K562 (cell line): ENCODE results near the gene SLAMF8. TPM values are rescaled to one million over a fixed set of nuclear protein-coding genes. Genes with fewer than 3 reads are reported as not detected.

Experiments used
- ATAC-seq: fragments of 200-7000 bp; cut with Tn5 transposase; 3 replicates; pipeline ENCODE4 v1.9.1; 2020; ENCODE audit warnings: moderate library complexity
- BruUV-seq: library from RNA; stranded (reverse); fragments of 400-500 nt; replicated peaks from 2 replicates; lab custom pipeline; 2021; lab: Mats Ljungman, UMichigan
- CTCF ChIA-PET: fragments of 300-600 bp; formaldehyde crosslinking; extraction: SDS; loops from one replicate; lab custom pipeline; 2021; ENCODE audit warnings: low intra/inter-chr PET ratio; lab: Yijun Ruan, JAX
- POLR2A ChIA-PET: fragments of 300-600, 350-650 bp; sonication (Branson Sonifier 250); formaldehyde crosslinking; extraction: SDS; loops from one replicate; lab custom pipeline; 2021; ENCODE audit warnings: antibody characterized with exemption, inconsistent platforms; lab: Yijun Ruan, JAX
- DNase-seq, 4 experiments: peaks; one replicate each; pipeline versions ENCODE4 v3.0.0 to v3.0.0-alpha.2; 2011 to 2018; ENCODE audit warnings: low spot score in 3 of 4, mixed read lengths in 3 of 4; ENCODE audit errors: extremely low read depth in 1 of 4
- FAIRE-seq: peaks from 2 replicates; lab custom pipeline; 2011; peaks lifted over from hg19 to GRCh38; lab: Jason Lieb, UNC
- H2AFZ ChIP-seq: 2 replicates; pipeline ENCODE4 v1.6.0; 2011; ENCODE audit warnings: low read depth, low read length, control low read depth, inconsistent platforms
- H3K27ac ChIP-seq: fragments of 200-600 bp; 3 replicates; pipeline ENCODE4 v1.8.0; 2011; ENCODE audit warnings: low read depth, mild to moderate bottlenecking, control low read depth, inconsistent platforms, low read length, moderate library complexity, mixed read lengths; ENCODE audit errors: extremely low read depth
- H3K27me3 ChIP-seq, 2 experiments: fragments of 300-600 bp in 1 of 2; 2 replicates in 1 of 2; 3 replicates in 1 of 2; pipeline versions ENCODE4 v1.6.0 to v1.8.0; 2011; ENCODE audit warnings: inconsistent platforms in 2 of 2, low read length in 2 of 2, mild to moderate bottlenecking in 1 of 2, mixed read lengths in 1 of 2, moderate library complexity in 1 of 2; ENCODE audit not compliant: control insufficient read depth in 2 of 2, insufficient read depth in 2 of 2
- H3K36me3 ChIP-seq: fragments of 300-600 bp; 3 replicates; pipeline ENCODE4 v1.8.0; 2011; ENCODE audit warnings: mild to moderate bottlenecking, low read length, inconsistent platforms; ENCODE audit not compliant: control insufficient read depth, insufficient read depth
- H3K4me1 ChIP-seq, 2 experiments: fragments of 200-600 bp in 1 of 2; replicated peaks in 1 of 2; 2 replicates in 1 of 2; 3 replicates in 1 of 2; pipeline versions ENCODE4 v1.5.1 to v1.8.0; 2011; ENCODE audit warnings: inconsistent platforms in 2 of 2, low read length in 2 of 2, mild to moderate bottlenecking in 1 of 2, mixed read lengths in 1 of 2, moderate library complexity in 1 of 2; ENCODE audit not compliant: control insufficient read depth in 2 of 2, insufficient read depth in 2 of 2
- H3K4me2 ChIP-seq: 2 replicates; pipeline ENCODE4 v1.6.1; 2011; ENCODE audit warnings: low read length, control low read depth, inconsistent platforms, mixed read lengths; ENCODE audit not compliant: insufficient read depth
- H3K4me3 ChIP-seq: fragments of 200-600 bp; sonication (generic), shearing (Covaris generic); 2 replicates; pipeline ENCODE4 v1.5.1; 2016; ENCODE audit warnings: control low read depth, inconsistent platforms
- H3K79me2 ChIP-seq: fragments of 200-600 bp; 3 replicates; pipeline ENCODE4 v1.8.0; 2011; ENCODE audit warnings: low read length, inconsistent platforms; ENCODE audit not compliant: control insufficient read depth, insufficient read depth
- H3K9ac ChIP-seq, 2 experiments: 2 replicates each; pipeline versions ENCODE4 v1.6.0 to v1.6.1; 2011; ENCODE audit warnings: low read depth in 2 of 2, low read length in 2 of 2, control low read depth in 1 of 2, inconsistent platforms in 1 of 2, mild to moderate bottlenecking in 1 of 2, mixed read lengths in 1 of 2; ENCODE audit not compliant: insufficient read depth in 1 of 2
- H3K9me1 ChIP-seq: one replicate; pipeline ENCODE4 v1.6.0; 2011; ENCODE audit warnings: inconsistent platforms, mild to moderate bottlenecking, low read length, moderate library complexity; ENCODE audit not compliant: control insufficient read depth, insufficient read depth
- H3K9me3 ChIP-seq: replicated peaks from 2 replicates; pipeline ENCODE4 v1.5.1; 2011; ENCODE audit warnings: low read depth, low read length, inconsistent platforms; ENCODE audit not compliant: control insufficient read depth, insufficient read depth
- H4K20me1 ChIP-seq: replicated peaks from 2 replicates; pipeline ENCODE4 v1.6.1; 2011; ENCODE audit warnings: low read length, inconsistent platforms, mixed read lengths; ENCODE audit not compliant: control insufficient read depth, insufficient read depth
- HNRNPL ChIP-seq: fragments of 200-400 bp; formaldehyde crosslinking; IDR thresholded peaks from 2 replicates; pipeline ENCODE4 v1.6.1; 2017; ENCODE audit warnings: low read depth, mild to moderate bottlenecking, low read length
- PBX2 ChIP-seq, 2 experiments: IDR thresholded peaks in 1 of 2; conservative IDR thresholded peaks in 1 of 2; 2 replicates each; pipeline ENCODE4 v1.6.1; 2016; ENCODE audit warnings: low read depth in 2 of 2, mild to moderate bottlenecking in 1 of 2, missing compliant biosample characterization in 1 of 2, missing genetic modification characterization in 1 of 2, moderate library complexity in 1 of 2
- SLC30A9 ChIP-seq: fragments of 250-450 bp; sonication (Bioruptor Pico); IDR thresholded peaks from 2 replicates; pipeline ENCODE4 v1.8.0; 2022; ENCODE audit warnings: mild to moderate bottlenecking, moderate library complexity
- ZNF639 ChIP-seq, 2 experiments: fragments of 200-800 bp in 1 of 2; sonication (Bioruptor generic) in 1 of 2; sonication (generic) in 1 of 2; formaldehyde crosslinking in 1 of 2; IDR thresholded peaks in 1 of 2; conservative IDR thresholded peaks in 1 of 2; 2 replicates each; pipeline versions ENCODE4 v1.5.0 to v1.6.1; 2016 to 2020; ENCODE audit warnings: missing compliant biosample characterization in 1 of 2, missing genetic modification characterization in 1 of 2, missing genetic modification reagents in 1 of 2
- WGBS: fragments of 100-300 bp; shearing (Covaris generic); methylation state at CpG from one replicate; pipeline ENCODE4 v1.1.6; 2016; ENCODE audit warnings: low coverage, mixed read lengths; ENCODE audit not compliant: insufficient coverage; ENCODE audit errors: missing lambda C conversion rate; 5-methylcytosine and 5-hydroxymethylcytosine counted together
- in situ Hi-C: fragments of 300-500 bp; cut with MboI; formaldehyde crosslinking; loops from 4 replicates; pipeline ENCODE4 v1.15.0; 2018; ENCODE audit warnings: inconsistent platforms, mixed read lengths
- intact Hi-C: fragments of 100-400 bp; cut with micrococcal nuclease; formaldehyde crosslinking; loops from 2 replicates; pipeline ENCODE4 v1.14.2; 2022
- polyA plus RNA-seq, 8 experiments: library from polyadenylated mRNA; depleted of rRNA in 4 of 8; stranded (reverse) in 5 of 8; unstranded in 3 of 8; fragments of >200 nt; fragmentation: Nextera tagmentation in 2 of 8; fragmentation: Illumina TruSeq in 1 of 8; extraction: Ambion mirVana in 2 of 8; extraction: Trizol in 1 of 8; gene quantifications; 2 replicates each; pipeline versions ENCODE4 v1.2.1 to v1.2.3, GENCODE V29; 2011 to 2014; ENCODE audit warnings: inconsistent platforms in 1 of 8, missing spikeins in 1 of 8
- total RNA-seq, 7 experiments: library from RNA; depleted of rRNA in 6 of 7; stranded (reverse); fragments of >200 nt in 6 of 7; fragmentation: Illumina TruSeq in 2 of 7; extraction: Trizol in 2 of 7; gene quantifications; 2 replicates each; pipeline versions ENCODE4 v1.2.1 to v1.2.3, GENCODE V29; 2011 to 2021; ENCODE audit warnings: low replicate concordance in 1 of 7
- TF ChIP-seq, protein P1 (sequence below), 2 experiments: fragments of 450-650 bp; IDR thresholded peaks; 2 replicates each; pipeline ENCODE4 v1.6.1; 2016; ENCODE audit warnings: mild to moderate bottlenecking in 2 of 2, borderline replicate concordance in 1 of 2, low read depth in 1 of 2, moderate library complexity in 1 of 2
- TF ChIP-seq, protein P2 (sequence below), 2 experiments: fragments of 450-650 bp in 1 of 2; sonication (generic) in 1 of 2; formaldehyde crosslinking; conservative IDR thresholded peaks; 2 replicates each; pipeline versions ENCODE4 v1.4.0 to v1.8.1; 2020 to 2022; ENCODE audit warnings: mild to moderate bottlenecking in 1 of 2, missing genetic modification reagents in 1 of 2

SLAMF8 gene
- total and polyA plus RNA-seq, 9 of the 15 experiments (the other 6 are each of a cell fraction or from before 2014, with no cell fraction given), result not detected

DNA sequence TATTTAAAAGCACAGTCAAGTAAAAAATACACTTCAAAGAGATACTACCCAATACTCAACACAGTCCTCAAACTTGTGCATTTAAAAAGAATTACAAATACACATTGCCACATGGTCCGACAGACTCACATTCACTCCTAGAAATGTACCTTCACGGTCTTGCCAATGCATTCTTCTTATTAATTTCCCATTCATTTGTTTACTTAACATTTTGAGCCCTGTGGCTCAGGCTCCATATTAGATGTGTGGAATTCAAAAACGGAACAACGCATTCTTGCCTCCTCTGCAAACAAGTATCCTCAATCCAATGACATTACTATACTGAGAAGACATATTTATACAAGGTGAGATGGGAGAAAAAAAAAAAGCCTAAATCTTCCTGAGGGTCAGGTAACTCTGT is 48.4 kb upstream of the SLAMF8 start:
- no peak overlapping the region for H3K9ac ChIP-seq
- ATAC-seq, result no peak
- no peaks in the 10 kb centered on the region; the same call in 2 of the 3 replicates for H3K79me2 ChIP-seq
- BruUV-seq, result no TSS peak
- H3K27me3 ChIP-seq, result peaks cover 0 to 7% of the 10 kb centered on the region in 2 experiments; a peak in 3 of 5 replicates
- H3K4me3 ChIP-seq, result no peak overlapping the region
- peaks cover 0 to 17% of the 10 kb centered on the region in 2 experiments; a peak in 3 of 5 replicates for H3K4me1 ChIP-seq
- in situ Hi-C loops (no loop called here), intact Hi-C loops (no loop called here)
- no peak overlapping the region for H3K27ac ChIP-seq
- no peak for FAIRE-seq
- no peaks in the 10 kb centered on the region for H3K36me3 ChIP-seq
- no peak overlapping the region for H3K4me2 ChIP-seq
- ChIA-PET POLR2A (interaction anchor here (0.6 kb wide), 1 partner anchor 115 kb away, joined by 3 read pairs; no protein-coding TSS in a partner anchor), CTCF (no interaction called here)
- DNase-seq, result no peak
- H2AFZ ChIP-seq, result no peak overlapping the region
- no peaks in the 10 kb centered on the region for H3K9me1 ChIP-seq
- no peaks in the 10 kb centered on the region for H4K20me1 ChIP-seq
- H3K9me3 ChIP-seq, result no peaks in the 10 kb centered on the region
- 0% methylated on average over 4 of the region's 4 CpGs for WGBS
- TF ChIP-seq, protein P1, sequence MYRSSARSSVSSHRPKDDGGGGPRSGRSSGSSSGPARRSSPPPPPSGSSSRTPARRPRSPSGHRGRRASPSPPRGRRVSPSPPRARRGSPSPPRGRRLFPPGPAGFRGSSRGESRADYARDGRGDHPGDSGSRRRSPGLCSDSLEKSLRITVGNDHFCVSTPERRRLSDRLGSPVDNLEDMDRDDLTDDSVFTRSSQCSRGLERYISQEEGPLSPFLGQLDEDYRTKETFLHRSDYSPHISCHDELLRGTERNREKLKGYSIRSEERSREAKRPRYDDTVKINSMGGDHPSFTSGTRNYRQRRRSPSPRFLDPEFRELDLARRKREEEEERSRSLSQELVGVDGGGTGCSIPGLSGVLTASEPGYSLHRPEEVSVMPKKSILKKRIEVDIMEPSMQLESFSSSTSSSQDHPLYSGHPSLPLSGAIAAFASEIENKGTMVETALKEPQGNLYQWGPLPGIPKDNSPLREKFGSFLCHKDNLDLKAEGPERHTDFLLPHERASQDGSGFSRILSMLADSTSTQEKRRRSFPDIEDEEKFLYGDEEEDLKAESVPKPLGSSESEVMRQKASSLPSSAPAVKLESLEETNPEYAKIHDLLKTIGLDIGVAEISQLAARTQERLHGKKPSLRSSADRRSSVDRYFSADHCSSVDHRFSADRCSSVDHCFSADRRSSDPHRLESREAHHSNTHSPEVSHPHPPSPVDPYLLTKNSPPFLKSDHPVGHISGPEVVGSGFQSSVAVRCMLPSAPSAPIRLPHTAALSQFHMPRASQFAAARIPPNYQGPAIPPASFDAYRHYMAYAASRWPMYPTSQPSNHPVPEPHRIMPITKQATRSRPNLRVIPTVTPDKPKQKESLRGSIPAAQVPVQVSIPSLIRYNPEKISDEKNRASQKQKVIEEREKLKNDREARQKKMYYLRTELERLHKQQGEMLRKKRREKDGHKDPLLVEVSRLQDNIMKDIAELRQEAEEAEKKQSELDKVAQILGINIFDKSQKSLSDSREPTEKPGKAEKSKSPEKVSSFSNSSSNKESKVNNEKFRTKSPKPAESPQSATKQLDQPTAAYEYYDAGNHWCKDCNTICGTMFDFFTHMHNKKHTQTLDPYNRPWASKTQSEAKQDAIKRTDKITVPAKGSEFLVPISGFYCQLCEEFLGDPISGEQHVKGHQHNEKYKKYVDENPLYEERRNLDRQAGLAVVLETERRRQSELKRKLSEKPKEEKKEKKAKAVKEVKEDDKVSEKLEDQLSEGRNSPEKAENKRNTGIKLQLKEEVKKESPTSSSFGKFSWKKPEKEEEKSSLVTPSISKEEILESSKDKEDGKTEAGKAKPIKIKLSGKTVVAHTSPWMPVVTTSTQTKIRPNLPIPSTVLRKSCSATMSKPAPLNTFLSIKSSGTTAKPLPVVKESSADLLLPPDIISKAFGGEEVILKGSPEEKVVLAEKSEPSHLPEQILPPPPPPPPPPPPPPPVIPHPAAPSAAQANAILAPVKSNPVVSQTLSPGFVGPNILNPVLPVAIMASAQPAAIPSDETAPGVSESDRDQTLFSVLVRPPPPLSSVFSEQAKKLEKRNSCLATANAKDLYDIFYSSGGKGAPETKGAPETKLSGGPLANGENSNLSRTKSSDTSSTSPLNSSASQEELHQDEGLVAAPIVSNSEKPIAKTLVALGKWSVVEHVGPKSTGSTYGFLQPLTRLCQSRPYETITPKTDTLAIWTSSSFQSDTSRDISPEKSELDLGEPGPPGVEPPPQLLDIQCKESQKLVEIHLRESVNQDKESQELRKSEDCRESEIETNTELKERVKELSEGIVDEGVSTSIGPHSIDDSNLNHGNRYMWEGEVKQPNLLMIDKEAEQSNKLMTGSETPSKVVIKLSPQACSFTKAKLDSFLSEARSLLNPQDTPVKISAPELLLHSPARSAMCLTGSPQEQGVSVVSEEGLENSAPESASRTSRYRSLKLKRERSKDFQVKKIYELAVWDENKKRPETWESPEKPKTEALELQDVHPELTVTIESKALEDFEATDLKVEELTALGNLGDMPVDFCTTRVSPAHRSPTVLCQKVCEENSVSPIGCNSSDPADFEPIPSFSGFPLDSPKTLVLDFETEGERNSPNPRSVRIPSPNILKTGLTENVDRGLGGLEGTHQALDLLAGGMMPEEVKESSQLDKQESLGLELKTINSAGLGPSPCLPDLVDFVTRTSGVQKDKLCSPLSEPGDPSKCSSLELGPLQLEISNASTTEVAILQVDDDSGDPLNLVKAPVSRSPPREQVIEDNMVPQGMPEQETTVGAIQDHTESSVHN (IDR thresholded peaks at IDR 0.05; ENCODE audit: borderline replicate concordance in 1 of 2, low read depth in 1 of 2), result no peak
- no peak for TF ChIP-seq HNRNPL
- no peak for TF ChIP-seq SLC30A9 (CRISPR knock-in tag)
- no peak for TF ChIP-seq ZNF639 (CRISPR knock-in tag; conservative IDR thresholded peaks at IDR 0.05 in 1 of 2, IDR thresholded peaks at IDR 0.05 in 1 of 2)
- no peak for TF ChIP-seq PBX2 (CRISPR knock-in tag; IDR thresholded peaks at IDR 0.05; ENCODE audit: low read depth)
- no peak for TF ChIP-seq PBX2 (tag; conservative IDR thresholded peaks at IDR 0.05; ENCODE audit: low read depth)
- TF ChIP-seq, protein P2, sequence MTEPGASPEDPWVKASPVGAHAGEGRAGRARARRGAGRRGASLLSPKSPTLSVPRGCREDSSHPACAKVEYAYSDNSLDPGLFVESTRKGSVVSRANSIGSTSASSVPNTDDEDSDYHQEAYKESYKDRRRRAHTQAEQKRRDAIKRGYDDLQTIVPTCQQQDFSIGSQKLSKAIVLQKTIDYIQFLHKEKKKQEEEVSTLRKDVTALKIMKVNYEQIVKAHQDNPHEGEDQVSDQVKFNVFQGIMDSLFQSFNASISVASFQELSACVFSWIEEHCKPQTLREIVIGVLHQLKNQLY (CRISPR knock-in tag; conservative IDR thresholded peaks at IDR 0.05), result no peak
